Stimulated activated CD4-positive, alpha-beta T cell treated with anti-CD3 and anti-CD28 coated beads, TNF-alpha, amount 100 ng/mL, for 1 hour (primary cell): ENCODE measurements around the gene SF3A2.
"Not testable (repeated sequence)": the region's sequence is repeated elsewhere in the genome, so short reads cannot be mapped to it uniquely, and the experiment has no call there.

ENCODE experiments used
- DNase-seq, 3 donors: peaks; one replicate each; pipeline ENCODE4 v3.0.0-alpha.2; 2020; ENCODE audit warnings: low read depth in 3 of 3, low spot score in 1 of 3

SF3A2 gene, protein sequence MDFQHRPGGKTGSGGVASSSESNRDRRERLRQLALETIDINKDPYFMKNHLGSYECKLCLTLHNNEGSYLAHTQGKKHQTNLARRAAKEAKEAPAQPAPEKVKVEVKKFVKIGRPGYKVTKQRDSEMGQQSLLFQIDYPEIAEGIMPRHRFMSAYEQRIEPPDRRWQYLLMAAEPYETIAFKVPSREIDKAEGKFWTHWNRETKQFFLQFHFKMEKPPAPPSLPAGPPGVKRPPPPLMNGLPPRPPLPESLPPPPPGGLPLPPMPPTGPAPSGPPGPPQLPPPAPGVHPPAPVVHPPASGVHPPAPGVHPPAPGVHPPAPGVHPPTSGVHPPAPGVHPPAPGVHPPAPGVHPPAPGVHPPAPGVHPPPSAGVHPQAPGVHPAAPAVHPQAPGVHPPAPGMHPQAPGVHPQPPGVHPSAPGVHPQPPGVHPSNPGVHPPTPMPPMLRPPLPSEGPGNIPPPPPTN

DNA sequence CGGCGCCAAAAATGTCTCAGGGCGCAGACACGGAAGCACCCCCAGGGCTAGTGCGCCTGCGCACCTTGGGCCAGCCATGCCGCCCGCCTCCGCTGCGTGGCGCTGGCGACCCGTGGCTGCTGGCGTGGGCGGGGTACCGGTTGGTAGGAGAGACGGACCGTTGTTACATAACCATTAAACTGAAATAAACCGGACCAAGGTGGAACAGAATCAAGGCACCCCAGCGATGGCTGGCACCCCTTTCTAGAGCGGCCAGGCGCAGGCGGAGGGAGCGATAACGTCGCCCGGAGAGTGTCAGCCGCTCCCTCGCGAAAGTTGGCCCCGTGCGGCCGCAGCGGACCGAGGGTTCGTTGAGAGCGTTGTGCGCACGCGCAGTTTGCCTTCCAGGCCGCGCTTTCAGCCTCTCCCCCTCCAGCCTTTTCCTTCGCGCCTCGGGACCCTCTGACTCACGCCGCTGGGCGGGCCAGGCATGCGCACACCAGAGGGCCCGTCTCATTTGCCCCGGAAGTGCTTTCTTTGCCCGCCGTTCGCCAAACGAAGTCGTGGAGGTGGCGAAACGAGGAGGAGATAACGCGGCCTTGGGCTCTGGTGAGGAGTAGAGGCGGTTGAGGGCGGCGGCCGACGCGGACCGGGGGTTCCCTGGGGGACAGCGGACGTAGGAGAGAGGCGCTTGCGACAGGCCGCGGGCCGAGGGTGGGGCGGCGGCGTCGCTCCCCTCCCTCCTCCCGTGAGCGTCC is at the start of gene SF3A2, which contains the start of gene PLEKHJ1:
Gene SF3A2 (plus strand): TSS at position 511 of the 737 bp plus-strand sequence. CDS start 6,595 bp downstream, outside the sequence.
Gene PLEKHJ1 (minus strand): TSS at position 16 of the 737 bp plus-strand sequence. CDS start 81 bp downstream, outside the sequence.
- DNase-seq, result peak; percentile 95 to 99 (median 98)

DNA sequence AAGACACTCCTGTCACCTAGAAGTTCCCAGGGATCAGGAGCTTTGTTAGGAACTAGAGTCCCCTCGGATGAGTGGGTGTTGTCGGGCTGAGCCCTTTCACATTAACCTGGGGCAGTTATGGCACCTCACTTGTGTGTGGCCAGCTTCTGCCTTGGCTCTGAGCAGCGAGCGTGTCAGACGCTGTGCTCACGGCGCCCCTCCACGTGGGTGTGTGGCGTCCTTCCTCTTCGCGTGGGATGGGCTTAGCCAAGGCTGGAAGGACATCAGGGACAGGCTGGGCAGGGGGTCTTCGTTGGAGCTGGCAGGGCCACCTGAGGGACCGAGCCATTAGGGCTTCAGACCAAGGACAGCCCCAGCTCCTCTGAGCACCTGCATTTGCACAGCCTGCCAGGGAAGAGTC is 49.5 kb upstream of the SF3A2 start:
- DNase-seq, result no peak

DNA sequence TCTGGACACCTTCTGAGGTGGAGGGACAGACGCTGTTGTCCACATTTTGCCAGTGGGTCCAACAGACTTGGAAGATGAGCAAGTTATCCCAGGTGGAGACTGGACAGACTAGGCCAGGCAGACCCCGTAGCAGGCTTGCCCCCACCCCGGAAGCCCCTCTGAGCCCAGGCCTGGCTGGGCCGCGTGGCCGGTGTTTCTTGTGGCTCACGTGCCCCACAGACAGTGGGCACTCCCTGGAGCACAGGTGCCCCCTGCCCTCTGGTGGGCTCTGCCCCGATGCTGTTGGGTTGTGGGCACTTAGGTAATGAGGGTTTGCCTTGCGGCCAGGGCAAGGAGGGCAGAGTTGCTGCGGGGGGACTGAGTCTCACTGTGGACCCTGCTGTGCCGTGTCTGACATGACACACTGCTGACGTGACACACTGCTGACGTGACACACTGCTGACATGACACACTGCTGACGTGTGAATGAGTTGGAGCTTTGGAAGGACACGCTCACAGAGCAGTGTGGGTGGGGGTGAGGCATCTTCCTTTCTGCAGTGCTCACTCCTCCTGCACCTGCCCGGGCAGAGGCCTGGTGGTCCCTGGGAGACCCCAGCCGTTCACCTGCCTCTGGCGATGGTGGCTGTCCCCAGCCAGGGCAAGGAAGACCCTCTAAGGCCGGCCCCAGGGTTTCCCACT is 47.8 kb upstream of the SF3A2 start:
- DNase-seq, result no peak

DNA sequence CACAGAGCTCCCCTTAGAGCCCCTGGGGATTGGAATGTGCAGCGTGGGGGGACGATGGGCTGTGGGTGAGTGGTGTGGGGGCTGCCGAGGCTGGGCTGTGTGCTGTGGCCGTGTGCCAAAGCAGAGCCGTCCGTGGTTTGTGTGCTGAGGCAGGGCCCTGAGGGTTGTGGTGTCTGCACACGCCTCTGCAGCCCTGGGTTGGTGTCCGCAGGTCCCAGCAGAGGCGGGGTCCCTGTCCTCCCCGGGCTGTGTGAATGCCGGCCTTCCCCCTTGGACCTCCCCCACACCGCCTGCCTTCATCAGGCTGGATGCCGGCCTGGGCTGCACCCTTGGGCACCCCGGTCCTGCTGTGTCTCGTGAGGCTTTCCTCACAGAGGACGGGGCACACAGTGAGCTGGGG is 46.7 kb upstream of the SF3A2 start:
- DNase-seq, result no peak

DNA sequence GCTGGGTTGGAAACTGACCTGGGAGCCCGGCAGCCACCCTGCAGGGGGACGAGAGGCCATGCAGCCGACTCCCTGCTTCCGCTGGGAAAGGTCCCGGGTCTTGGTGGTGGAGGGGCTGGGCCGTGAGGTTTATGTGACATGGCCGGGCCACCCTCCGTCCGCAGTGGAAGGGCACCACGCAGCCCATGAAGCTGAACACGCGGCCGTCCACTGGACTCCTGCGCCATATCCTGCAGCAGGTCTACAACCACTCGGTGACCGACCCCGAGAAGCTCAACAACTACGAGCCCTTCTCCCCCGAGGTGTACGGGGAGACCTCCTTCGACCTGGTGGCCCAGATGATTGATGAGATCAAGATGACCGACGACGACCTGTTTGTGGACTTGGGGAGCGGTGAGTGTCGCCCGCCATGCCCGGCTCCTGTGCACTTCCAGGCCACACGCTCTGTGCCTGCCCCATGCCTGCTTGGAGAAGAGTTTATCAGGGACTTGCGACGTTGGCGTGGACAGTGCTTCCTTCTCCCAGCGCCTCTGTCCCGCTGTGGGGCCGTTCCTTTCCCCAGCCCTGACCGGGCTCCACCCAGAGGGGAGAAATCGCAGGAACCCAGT is 45.7 kb upstream of the SF3A2 start:
- no peak for DNase-seq

DNA sequence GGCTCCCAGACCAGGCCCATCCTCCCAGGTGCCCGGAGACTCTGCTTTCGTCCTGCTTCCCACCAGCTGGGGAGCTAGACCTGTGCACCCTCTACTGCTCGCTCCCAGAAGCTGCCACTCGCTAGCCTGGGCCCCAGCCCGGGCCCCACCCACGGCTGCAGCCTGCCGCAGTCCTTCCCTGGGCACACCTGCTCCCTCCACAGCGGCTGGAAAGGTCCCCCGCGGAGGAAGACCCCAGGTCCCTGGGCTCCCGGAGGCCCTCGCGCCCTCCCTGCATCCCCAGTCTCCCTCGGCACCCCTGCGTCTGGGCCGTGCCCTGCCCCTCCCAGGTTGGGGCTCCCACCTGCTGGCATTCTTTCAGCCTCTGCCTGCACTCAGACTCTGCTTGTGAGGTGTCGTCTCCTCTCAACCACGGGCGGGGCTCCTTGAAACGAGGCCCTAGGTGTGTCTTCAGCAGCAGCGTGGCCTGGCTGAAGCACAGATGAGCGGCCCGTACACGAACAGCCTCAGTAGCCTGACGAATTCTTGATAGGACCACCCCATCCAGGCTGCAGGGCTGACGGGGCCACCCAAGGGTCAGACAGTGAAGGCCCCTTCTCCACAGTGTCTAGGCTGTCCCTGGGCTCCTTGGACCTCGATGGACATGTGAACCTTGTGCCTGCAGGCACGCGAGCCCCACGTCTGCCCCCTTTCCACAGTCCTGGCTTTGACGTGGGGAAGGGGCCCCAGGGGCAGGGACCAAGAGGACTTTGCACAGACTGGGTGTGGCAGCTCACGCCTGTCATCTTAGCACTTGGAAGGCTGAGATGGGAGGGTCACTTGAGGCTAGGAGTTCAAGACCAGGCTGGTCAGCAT is 44.9 kb upstream of the SF3A2 start:
- no peak for DNase-seq

DNA sequence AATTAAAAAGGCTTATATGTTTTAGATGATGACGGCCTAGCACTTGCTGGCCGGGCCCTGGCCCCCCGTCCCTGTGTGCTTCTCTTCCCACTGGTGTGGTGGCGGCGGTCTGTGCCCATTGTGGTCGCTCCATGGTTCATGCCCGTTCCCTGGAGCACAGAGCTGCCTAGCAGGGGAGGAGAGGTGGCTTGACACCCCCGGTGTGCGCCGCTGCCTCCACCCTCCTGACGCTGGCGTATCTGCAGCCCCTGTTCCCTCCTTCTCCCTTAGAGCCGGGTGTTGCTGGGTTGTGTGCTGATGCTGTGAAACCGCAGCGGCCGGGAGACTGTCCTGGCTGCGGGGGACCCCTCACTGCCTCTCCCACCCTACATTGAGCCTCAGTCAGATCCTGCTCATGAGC is 43.8 kb upstream of the SF3A2 start:
- DNase-seq, result no peak

DNA sequence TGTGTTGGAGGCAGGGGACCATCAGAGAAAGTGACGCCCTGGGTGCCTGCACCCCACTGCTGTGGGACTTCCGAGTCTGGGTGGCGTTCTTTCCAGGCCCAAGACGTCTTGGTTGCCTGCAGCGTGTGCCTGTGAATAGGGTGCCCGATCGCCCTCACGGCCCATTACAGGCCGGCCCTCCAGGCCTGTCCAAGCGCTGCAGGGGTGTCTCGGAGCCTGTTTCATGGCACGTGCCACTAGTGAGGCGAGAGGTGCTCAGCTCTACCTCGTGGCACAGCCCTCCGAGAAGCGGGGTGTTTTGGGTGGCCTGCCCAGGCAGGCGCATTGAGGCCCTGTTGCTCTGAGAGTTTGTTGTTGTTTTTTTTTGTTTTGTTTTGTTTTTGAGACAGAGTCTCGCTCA is 42.8 kb upstream of the SF3A2 start:
- DNase-seq, result no peak

DNA sequence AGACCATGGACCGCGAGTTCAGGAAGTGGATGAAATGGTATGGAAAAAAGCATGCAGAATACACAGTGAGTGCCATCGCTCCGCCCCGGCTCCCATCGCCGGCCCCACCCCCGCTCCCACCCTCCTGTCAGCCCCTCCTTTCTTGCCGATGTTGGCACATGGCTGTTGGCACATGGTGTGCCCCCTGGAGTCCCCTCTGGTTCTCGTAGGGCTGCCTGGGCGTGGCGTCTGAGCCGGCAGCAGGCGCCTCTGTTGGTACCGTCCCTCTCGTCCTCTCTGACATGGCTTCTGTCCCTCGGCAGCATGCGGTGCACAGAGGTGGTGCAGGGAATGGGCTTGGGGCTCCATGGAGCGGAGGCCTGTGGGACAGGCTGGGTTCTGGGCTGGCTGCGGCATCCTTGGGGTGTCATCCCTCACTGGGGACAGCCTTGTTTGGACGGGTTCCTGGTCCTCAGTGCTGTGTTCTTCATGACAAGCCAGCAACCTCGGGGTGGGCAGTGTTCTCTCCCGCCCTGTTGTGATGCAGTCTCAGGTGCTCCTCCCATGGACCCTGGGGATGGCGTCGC is 42.0 kb upstream of the SF3A2 start:
- DNase-seq, result no peak

DNA sequence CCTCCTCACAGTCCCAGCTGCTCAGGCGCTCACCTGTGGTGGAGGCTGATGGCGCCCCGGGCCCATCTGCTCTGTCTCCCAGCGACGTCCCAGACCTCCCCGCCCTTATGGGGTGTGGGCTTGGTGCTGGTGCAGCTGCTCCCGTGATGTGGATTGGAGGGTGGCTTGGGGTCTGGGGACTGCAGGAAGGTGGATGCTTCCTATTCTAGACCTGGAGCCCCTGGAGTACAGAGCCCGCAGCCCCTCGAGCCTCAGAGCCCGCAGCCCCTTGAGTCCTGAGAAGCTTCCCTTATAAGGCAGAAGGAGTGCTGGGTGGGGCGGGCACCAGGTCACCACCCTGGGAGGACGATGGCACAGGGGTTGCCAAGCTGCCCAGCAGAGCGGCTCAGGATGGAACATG is 41.3 kb upstream of the SF3A2 start:
- DNase-seq, result no peak

DNA sequence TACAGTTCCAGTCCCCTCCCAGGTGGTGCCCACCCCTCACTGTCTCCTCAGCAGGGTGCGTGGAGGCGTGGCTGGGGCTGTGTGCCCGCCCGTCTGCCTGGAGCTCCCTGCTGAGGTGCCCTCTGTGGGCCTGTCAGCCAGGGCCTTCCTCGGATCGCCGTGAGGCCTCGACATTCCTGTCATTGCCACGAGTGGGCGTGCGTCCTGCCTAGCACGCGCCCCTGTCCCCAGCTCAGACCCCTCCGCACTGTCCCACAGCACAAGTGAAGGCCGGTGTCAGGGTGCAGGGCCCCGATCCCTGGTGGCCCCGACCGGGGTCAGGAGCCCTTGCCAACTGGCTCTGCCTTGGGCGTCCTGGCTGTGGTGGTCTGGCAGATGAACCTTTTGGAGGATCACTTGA is 40.7 kb upstream of the SF3A2 start:
- DNase-seq, result no peak

DNA sequence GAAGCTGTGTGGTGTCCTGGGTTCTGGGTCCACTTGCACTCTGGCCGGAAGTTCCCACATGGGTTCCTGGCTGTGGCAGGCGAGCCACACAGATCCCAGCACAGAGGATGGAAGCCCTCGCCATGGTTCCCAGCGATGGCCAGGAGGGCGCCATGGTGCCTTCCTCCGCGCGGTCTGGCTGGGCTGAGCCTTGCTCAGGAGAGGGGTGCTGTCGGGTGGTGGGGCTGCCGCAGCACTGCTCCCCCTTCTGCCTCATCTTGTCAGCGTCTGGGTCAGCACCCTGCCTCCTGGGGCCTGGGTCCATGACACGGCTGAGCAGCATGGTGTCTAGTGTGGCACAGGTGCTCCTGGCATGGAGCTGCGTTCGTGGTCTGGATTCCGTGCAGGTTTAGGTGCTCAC is 39.4 kb upstream of the SF3A2 start:
- no peak for DNase-seq

DNA sequence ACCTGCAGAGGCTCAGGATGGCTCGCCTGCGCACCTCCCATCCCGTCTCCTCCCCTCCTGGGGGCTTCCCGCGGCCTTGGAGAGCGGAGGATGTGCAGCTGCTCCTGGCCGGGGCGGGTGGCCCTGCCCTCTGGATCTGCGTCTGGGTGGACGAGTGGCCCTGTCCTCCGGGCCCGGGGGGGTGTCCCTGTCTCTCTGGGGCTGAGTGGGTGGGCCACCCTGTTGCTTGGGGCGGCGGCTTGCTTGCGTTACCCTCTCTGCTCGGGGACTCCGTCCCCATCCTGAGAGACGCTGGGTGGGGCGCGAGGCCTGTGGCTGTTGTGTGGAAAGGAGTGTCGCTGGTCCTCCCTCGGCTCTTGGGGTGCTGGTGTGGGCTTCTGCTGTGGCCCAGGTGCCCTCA is 38.3 kb upstream of the SF3A2 start:
- DNase-seq, result no peak

DNA sequence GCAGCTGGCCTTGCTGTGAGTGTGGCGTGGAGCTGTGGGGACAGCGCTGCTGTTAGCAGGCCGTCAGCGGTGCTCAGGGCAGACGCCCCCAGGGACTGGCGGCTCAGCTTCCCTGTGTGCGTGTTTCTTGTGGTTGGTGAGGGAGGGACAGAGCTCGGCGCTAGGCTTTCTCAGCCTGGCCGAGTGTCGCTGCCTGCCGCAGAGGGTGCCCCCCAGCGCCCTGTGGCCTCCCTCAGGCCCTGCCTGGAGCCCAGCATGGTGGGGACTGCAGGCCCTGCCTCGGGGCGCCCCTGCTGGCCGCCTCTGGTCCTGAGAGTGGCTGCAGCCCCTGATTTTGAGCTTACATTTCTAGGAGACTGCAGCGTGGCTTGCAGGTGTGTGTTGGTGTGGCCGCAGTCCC is 37.4 kb upstream of the SF3A2 start:
- no peak for DNase-seq

DNA sequence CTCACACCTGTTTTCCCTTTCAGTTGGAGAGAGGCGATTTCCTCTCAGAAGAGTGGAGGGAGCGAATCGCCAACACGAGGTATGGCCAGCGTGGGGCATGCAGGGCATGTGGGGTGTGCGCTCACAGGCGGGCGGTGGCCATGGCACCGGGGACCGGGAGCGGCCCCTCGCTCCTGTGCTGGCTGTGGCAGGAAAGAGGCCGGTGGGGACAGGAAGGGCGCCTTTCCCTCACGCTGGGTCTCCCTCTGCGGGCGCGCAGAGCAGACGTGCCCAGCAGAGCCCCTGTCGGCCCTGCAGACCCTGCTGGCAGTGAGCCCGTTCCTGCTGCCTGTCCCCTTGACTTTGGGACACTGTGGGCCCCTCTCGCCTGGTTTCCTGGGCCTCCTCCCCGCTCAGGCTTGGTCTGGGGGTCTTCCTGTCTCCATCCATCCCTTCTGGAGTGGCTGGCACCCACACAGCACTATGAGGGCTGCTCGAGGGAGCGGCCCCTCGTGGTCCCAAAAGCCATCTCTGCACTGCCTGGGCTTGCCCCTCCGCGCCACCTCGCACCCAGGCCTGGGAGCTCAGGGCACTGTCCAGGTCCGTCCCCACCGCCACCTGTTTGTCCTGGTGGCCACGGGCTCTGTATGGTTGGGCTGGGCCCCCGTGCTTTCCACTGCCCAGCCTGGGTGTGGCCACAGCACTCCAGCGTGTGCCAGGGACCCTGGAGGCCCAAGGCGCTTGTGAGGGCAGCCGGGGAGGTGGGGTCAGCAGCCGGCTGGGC is 36.6 kb upstream of the SF3A2 start:
- no peak for DNase-seq

DNA sequence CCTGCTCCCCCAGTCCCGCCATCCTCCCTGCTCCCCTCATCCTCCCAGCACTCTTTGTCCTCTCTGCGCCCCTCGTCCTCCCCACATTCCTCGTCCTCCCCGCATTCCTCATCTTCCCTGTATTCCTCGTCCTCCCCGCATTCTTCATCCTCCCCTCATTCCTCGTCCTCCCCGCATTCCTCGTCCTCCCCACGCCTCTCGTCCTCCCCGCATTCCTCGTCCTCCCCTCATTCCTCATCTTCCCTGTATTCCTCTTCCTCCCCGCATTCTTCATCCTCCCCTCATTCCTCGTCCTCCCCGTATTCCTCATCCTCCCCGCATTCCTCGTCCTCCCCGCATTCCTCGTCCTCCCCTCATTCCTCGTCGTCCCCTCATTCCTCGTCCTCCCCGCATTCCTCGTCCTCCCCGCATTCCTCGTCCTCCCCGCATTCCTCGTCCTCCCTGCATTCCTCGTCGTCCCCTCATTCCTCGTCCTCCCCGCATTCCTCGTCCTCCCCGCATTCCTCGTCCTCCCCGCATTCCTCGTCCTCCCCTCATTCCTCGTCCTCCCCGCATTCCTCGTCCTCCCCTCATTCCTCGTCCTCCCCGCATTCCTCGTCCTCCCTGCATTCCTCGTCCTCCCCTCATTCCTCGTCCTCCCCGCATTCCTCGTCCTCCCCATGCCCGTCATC is 35.9 kb upstream of the SF3A2 start:
- DNase-seq, result not testable (repeated sequence)

DNA sequence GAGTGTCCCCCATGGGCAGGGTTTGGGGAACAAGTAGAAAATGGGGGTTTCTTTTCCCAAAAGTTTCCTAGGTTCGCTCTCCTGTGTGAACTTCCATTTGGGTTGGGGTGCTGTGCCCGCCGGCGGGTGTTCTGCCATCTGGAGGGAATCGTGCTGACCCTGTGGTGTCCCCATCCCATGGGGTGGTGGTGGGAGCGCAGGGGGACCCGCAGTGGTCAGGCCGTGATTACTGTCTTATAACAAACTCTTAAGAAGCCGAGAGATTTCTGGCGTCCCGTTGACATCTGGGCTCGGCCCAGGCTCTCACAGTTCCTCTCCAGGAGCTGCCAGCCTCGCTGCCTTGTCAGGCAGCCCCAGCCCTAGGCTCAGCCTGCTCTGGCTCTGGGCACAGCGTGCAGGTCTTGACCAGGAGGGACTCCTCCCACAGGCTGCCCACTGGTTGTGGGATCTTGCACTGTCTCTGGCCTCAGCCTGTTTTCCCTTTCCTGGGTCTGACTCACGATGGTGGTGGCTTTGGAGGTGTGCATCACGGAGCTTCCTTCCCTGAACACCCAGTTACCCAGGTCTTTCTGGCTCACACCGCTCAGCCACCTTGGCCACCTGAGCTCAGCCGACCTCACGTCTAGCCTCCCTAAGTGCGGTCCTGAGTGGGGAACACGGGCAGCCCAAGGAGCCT is 35.0 kb upstream of the SF3A2 start:
- no peak for DNase-seq

DNA sequence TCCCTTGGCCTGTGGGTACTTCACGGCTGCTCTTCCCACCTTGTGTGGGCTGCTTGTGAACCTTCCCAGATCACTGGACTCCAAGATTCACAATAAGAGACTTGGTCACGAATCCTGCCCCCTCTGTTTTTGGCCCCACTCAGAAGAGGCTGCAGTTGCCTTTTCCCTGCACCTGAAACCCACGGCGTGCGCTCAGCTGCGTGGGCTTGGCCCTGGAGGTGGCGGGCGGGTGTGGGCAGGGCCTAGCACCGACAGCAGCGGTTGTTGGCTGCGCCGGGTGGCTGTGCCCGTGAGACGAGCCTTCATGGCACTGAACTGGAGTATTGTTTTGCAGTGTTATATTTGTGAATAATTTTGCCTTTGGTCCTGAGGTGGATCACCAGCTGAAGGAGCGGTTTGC is 34.3 kb upstream of the SF3A2 start:
- no peak for DNase-seq
